ENCODE results near the gene ALKBH6. TPM values are rescaled to one million over a fixed set of nuclear protein-coding genes. Genes with fewer than 3 reads are reported as not detected.

The ALKBH6 gene
- polyA plus RNA-seq, 1 experiment, result 17.5 TPM

GRCh38 chr19:36058481-36059179 is 44.6 kb upstream of the ALKBH6 start:
- ChIA-PET CTCF (interaction anchor here (0.7 to 3.6 kb wide), 6 partner anchors 9 to 110 kb away, joined by 3 to 39 read pairs (median 7); partner anchors contain the start of genes POLR2I and TBCB), POLR2A (no interaction called here)
- Histone ChIP-seq H3K27me3 (ENCODE audit: control insufficient read depth, insufficient read depth, low read length) (no peaks in the 10 kb centered on the region), H3K4me3 (ENCODE audit: low read depth, low read length) (no peak overlapping the region), H3K36me3 (ENCODE audit: control insufficient read depth, insufficient read depth, low read length) (no peaks in the 10 kb centered on the region)
- no peak for TF ChIP-seq CTCF (IDR thresholded peaks at IDR 0.05; ENCODE audit: insufficient read depth, low read depth, low read length)
- no peak for DNase-seq (ENCODE audit: low read depth)

GRCh38 chr19:36054733-36055686 is 41.0 kb upstream of the ALKBH6 start, which contains the start of gene WDR62:
WDR62 (plus strand) TSS chr19:36054897; CDS start chr19:36054972, 75 bp downstream.
- H3K27me3 ChIP-seq (ENCODE audit: control insufficient read depth, insufficient read depth, low read length), result no peaks in the 10 kb centered on the region
- no peaks in the 10 kb centered on the region for H3K36me3 ChIP-seq (ENCODE audit: control insufficient read depth, insufficient read depth, low read length)
- ChIA-PET POLR2A (no interaction called here), CTCF (interaction anchor here (0.6 to 1.6 kb wide), 4 partner anchors 41 to 123 kb away, joined by 3 to 5 read pairs (median 4); partner anchors contain the start of gene ALKBH6)
- DNase-seq (ENCODE audit: low read depth), result no peak
- no peak for TF ChIP-seq CTCF (IDR thresholded peaks at IDR 0.05; ENCODE audit: insufficient read depth, low read depth, low read length)
- peak within 1 kb of the TSS; percentile 70 for H3K4me3 ChIP-seq (ENCODE audit: low read depth, low read length)

- peak; percentile 98 for DNase-seq (ENCODE audit: low read depth)
- TF ChIP-seq CTCF (IDR thresholded peaks at IDR 0.05; ENCODE audit: insufficient read depth, low read depth, low read length), result peak; percentile 61
- H3K4me3 ChIP-seq (ENCODE audit: low read depth, low read length), result peak within 1 kb of the TSS; percentile 70
- no peaks in the 10 kb centered on the region for H3K27me3 ChIP-seq (ENCODE audit: control insufficient read depth, insufficient read depth, low read length)
- H3K36me3 ChIP-seq (ENCODE audit: control insufficient read depth, insufficient read depth, low read length), result no peaks in the 10 kb centered on the region
- ChIA-PET POLR2A (interaction anchor here (1.0 kb wide), 1 partner anchor 59 kb away, joined by 3 read pairs; no protein-coding TSS in a partner anchor), CTCF (interaction anchor here (0.6 to 1.6 kb wide), 4 partner anchors 12 to 122 kb away, joined by 3 to 5 read pairs (median 3); partner anchors contain the start of gene ALKBH6)
These were observed 40.2 kb upstream of the ALKBH6 start, which contains the start of gene THAP8 for GRCh38 chr19:36054119-36054732. THAP8 (minus strand) TSS chr19:36054285; CDS start chr19:36054217, 68 bp downstream.

GRCh38 chr19:36051637-36052036 is 37.6 kb upstream of the ALKBH6 start:
- DNase-seq (ENCODE audit: low read depth), result no peak
- no peak overlapping the region for H3K4me3 ChIP-seq (ENCODE audit: low read depth, low read length)
- POLR2A ChIA-PET, result no interaction called here
- CTCF ChIA-PET, result no interaction called here
- H3K36me3 ChIP-seq (ENCODE audit: control insufficient read depth, insufficient read depth, low read length), result no peaks in the 10 kb centered on the region
- H3K27me3 ChIP-seq (ENCODE audit: control insufficient read depth, insufficient read depth, low read length), result no peaks in the 10 kb centered on the region
- no peak for TF ChIP-seq CTCF (IDR thresholded peaks at IDR 0.05; ENCODE audit: insufficient read depth, low read depth, low read length)
